GM18517 (cell line): ENCODE results near the gene PRLHR.

Experiments
- ATAC-seq: cut with Tn5 transposase; IDR thresholded peaks from one replicate; pipeline ENCODE4 v1.9.1; 2021; ENCODE audit warnings: mild to moderate bottlenecking, moderate library complexity; ENCODE audit not compliant: unreplicated experiment

PRLHR gene

GRCh38 chr10:118587881-118588651 lies 7.4 kb downstream of the PRLHR start:
- ATAC-seq = no peak

- ATAC-seq = no peak
These were observed 8.5 kb downstream of the PRLHR start for GRCh38 chr10:118586911-118587310.

GRCh38 chr10:118585794-118586193 lies 9.7 kb downstream of the PRLHR start:
- no peak for ATAC-seq

- no peak for ATAC-seq
These were observed 10.2 kb downstream of the PRLHR start for GRCh38 chr10:118585234-118585633.

- no peak for ATAC-seq
These were observed 11.1 kb downstream of the PRLHR start for GRCh38 chr10:118584181-118584954.

- ATAC-seq = no peak
These were observed 11.8 kb downstream of the PRLHR start for GRCh38 chr10:118583611-118584010.

GRCh38 chr10:118582511-118582910 lies 12.9 kb downstream of the PRLHR start:
- no peak for ATAC-seq

- ATAC-seq = no peak
These were observed 14.1 kb downstream of the PRLHR start for GRCh38 chr10:118581340-118581739.

- ATAC-seq = no peak
These were observed 14.7 kb downstream of the PRLHR start for GRCh38 chr10:118580702-118581101.

GRCh38 chr10:118573512-118573911 lies 21.9 kb downstream of the PRLHR start:
- no peak for ATAC-seq

- ATAC-seq = no peak
These were observed 23.0 kb downstream of the PRLHR start for GRCh38 chr10:118572256-118573041.

GRCh38 chr10:118571123-118571522 lies 24.3 kb downstream of the PRLHR start:
- ATAC-seq = no peak

- no peak for ATAC-seq
These were observed 24.9 kb downstream of the PRLHR start for GRCh38 chr10:118570591-118570990.

GRCh38 chr10:118569882-118570252 lies 25.6 kb downstream of the PRLHR start:
- ATAC-seq = no peak

GRCh38 chr10:118569241-118569881 lies 26.1 kb downstream of the PRLHR start:
- ATAC-seq = no peak

- ATAC-seq = no peak
These were observed 27.1 kb downstream of the PRLHR start for GRCh38 chr10:118568327-118568848.

GRCh38 chr10:118567701-118568248 lies 27.7 kb downstream of the PRLHR start:
- no peak for ATAC-seq

- no peak for ATAC-seq
These were observed 28.5 kb downstream of the PRLHR start for GRCh38 chr10:118566911-118567310.

GRCh38 chr10:118565301-118566075 lies 30.0 kb downstream of the PRLHR start:
- ATAC-seq = no peak

- ATAC-seq = no peak
These were observed 30.8 kb downstream of the PRLHR start for GRCh38 chr10:118564652-118565051.
